Activated CD8-positive, alpha-beta memory T cell treated with anti-CD3 and anti-CD28 coated beads, Interleukin-2, amount 50 U/mL, for 4 hours (primary cell): ENCODE data around the gene DCLK1.

Experiments
- DNase-seq: peaks from one replicate; pipeline ENCODE4 v3.0.0-alpha.2; 2020

DCLK1 gene

DNA sequence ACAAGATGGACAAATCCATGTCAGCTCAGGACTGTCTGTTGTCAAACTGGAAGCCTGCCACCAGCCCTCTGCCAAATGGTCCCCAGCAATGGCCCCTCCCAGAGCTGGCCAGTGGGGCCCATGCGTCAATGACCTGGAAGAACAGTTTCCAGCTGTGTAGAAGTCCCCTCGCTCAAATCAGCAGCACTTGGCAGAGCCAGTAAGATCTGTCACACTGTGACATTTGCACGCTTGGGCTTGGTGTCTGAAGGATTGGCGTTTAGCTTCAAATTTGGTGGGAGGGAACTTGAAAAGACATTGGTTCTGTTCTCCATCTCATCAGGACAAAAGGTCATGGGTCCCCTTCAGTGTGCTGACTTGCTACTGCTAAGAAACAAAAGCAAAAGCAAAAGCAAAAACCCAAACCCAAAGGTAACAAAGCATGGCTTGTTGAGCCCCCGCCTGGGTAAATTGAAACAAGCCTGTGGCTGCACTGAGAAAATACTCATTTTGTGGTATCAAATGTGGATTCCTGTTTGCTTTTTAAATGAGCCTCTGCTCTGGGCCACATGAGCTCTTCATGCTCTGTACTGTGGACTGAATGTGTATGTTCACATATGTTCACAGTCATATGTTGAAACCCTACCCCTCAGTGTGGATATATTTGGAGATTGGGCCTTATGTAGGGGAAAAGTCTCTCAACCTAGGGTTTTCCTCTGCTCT, 401.1 kb downstream of the DCLK1 start:
- no peak for DNase-seq

DNA sequence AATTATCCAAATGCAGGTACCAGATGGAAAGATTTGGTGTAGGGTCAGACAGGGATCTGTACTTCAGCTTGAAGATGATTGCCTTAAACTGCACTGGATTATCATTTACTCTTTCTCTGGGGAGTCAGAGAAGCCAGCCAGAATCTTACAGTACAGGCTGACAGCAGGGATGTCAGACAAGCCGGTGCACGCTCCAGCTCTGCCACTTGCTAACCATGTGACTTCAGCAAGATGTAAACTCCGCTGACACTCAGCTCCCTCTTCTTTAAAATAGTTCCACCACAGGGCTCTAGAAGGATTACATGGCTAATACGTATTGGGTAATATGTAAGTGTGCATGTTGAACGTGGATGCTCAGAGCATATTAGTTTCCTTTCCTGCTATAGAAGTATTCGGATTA, 403.3 kb downstream of the DCLK1 start:
- DNase-seq, result no peak

DNA sequence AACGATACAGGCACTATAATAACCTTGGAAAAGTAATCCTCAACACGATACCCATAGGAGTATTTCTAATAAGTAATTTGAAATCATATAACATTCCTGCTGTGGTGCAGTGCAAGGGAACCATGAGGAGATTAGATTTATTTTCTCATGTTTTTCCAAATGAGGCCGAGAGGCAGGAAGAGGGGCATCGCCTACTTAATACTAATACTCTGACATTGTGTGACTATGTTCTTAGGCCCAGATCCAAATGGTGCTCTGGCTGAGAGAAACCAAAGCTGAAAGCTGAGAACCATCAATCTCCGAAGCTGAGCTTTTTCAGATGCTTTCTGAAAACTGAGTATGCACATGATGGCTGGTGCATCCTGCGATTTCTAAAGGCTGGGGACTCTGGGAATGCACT, 406.7 kb downstream of the DCLK1 start:
- no peak for DNase-seq

DNA sequence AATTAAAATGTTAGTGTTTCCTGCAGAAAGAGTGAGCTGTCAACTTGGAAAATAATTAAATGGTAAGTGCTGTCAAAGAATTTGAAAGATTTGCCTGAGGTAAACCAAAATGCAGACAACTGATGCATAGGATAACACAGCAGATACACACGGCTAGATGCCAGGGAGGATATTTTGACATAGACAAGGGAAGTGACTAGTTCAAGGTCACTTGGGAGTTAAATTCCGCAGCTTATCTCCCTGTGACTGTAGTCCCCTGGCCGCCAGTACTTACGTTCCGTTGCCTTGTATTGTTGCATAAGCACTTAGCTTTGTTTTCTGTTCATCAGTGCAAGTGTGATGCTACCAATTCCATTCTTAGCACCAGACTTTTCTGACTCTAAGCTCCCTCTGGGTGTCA, 407.4 kb downstream of the DCLK1 start:
- no peak for DNase-seq

DNA sequence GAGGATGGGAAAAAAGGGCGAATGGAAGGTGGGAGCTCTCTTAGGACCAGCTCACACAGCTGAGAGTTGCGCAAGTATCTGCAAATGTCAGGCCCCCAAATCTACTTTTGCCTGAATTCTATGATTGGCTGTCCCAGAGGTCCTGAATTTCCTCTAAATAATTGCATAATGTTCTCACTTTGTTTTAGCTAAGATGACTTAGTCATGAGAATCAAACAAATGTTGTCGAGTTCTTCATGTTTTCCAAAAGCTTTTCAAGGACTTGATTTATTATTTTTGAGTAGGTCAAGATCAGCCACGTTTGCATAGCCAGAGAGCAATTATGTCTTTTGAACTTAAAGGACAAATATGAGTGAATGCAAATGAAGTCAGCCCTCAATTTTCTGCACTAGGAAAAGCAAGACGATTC, 408.1 kb downstream of the DCLK1 start:
- DNase-seq, result no peak

DNA sequence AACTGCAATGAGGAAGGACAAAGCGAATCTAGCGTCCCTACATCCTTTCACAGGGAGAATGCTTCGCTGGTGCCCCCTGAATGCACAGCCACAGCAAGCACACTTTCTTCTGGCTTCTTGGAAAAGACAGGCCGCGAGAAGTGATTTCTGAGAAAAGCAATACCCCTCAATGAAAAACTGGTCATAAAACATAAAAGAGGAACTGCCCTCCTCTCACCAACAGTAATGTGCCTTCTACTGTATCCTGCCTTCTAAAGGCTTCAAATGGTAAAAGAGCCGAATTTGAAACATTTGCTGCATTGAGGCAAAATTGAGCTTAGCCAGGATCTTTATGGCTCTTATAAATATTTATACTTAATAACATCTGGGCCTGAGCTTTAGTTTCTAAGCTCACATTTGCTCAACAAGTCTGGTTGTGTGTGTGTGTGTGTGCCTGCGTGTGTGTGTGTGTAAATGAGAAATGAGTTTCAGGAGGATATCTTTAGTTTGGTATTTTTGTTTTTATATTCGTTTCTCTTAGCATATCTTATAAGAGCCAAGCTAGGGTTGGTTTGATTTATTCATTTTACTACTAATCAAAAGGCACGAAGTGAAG, 408.6 kb downstream of the DCLK1 start:
- no peak for DNase-seq

DNA sequence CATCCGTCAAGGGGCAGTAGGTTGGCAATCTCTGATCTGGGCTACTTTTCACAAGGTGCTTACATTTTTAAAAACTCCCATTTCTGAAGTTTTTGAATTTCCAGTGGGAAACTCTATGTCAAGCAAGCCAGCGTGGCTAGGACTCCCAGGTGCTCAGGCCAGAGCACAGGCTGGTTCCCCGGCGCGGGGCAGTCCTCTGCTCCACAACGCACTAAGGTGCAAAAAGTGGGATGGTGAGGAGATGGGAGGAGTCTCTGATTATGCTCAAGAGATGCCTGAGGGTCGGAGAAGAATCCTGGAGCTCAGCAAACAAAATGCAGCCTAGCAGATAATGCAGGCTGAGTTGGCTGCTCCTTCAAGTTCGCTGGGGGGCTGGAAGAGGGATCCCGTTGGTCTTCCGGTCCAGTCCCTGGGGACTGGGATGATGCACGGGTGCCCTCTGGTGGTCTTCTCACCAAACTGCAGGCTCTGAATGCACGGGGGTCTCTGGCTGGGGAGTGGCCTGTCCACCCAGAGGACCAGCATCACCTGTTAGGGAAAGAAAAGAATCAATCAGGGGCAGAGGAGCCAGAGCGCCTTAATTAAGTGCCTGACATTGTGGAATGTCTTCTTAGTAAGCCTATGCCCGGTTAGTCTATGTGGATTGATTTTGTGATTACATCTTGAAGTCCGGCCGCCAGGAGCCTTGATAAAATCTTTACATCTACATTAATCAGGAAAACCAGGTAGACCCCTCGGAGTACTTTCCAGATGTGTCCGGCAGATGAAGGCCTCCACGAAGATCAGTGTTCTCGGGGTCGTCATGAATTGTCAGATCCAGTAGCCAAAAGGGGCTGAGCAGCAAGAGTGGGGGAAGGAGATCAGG, 410.3 kb downstream of the DCLK1 start:
- peak; percentile 21 for DNase-seq

DNA sequence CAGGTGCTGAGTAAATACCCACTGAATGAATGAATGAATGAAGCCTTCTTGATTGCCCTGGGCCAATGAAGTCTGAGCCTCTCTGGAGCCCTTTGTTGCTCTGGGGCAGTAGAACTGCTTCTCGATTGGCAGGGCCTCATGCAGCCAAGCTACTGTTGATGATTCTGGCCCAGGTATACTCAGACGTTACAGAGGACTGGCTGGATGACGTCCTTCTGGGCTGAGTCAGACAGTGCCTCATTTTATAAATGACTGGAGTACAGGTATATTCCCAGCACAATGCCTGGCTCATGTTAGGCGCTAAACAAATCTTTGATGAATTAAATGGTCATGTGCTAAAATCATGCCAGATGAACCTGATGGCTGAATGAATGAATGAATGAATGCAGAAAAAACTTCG, 410.9 kb downstream of the DCLK1 start:
- DNase-seq, result no peak
